ENCODE data around the gene BTC. TPM values are rescaled to one million over a fixed set of nuclear protein-coding genes. Genes with fewer than 3 reads are reported as not detected.

The BTC gene
- total and polyA plus RNA-seq, 2 of the 13 experiments (the other 11 are each of a cell fraction or from before 2014, with no cell fraction given): not detected

GRCh38 chr4:74770226-74770910 lies 24.0 kb downstream of the BTC start:
- Histone ChIP-seq H2AFZ (ENCODE audit: low read length) (no peak overlapping the region), H3K79me2 (ENCODE audit: insufficient read depth, low read length) (no peaks in the 10 kb centered on the region), H3K36me3 (replicated peaks in 1 of 2; ENCODE audit: control insufficient read depth in 1 of 2, insufficient read depth in 2 of 2, low read length in 2 of 2) (no peaks in the 10 kb centered on the region), H3K9ac (ENCODE audit: insufficient read depth, low read depth, low read length) (no peak overlapping the region), H3K27me3 (ENCODE audit: control insufficient read depth in 1 of 2, insufficient read depth in 2 of 2, low read length in 2 of 2) (no peaks in the 10 kb centered on the region), H3K4me3 (replicated peaks in 1 of 3; ENCODE audit: insufficient read depth in 1 of 3, low read depth in 2 of 3, low read length in 3 of 3) (no peak overlapping the region), H3K4me1 (ENCODE audit: insufficient read depth, low read length) (peaks cover 11% of the 10 kb centered on the region), H3K4me2 (ENCODE audit: low read depth, low read length) (no peak overlapping the region), H4K20me1 (ENCODE audit: insufficient read depth, low read length) (no peaks in the 10 kb centered on the region), H3K27ac (ENCODE audit: extremely low read length, insufficient read depth, low read length) (no peak overlapping the region), H3K9me3 (ENCODE audit: low read length) (no peaks in the 10 kb centered on the region)
- ATAC-seq (no peak), DNase-seq (ENCODE audit: low spot score) (no peak), FAIRE-seq (no peak)
- 42% methylated on average over 4 of the region's 4 CpGs for WGBS (ENCODE audit: low lambda C conversion rate)
- ChIA-PET CTCF (ENCODE audit: low intra/inter-chr PET ratio, low total read pairs) (no interaction called here), POLR2A (no interaction called here)
- in situ Hi-C loops (cut with HindIII; ENCODE audit: extremely low pct_ligation_motif_present, low pct_unique_long_range_greater_than_20kb) (no loop called here), intact Hi-C loops (cut with micrococcal nuclease; ENCODE audit: unreplicated experiment) (no loop called here)
- no peak for TF ChIP-seq KAT2B (IDR thresholded peaks at IDR 0.05; ENCODE audit: borderline replicate concordance, low read depth, low read length)
- BruUV-seq (replicated peaks): no TSS peak

- Histone ChIP-seq H3K4me1 (ENCODE audit: insufficient read depth, low read length) (peaks cover 11% of the 10 kb centered on the region), H3K27ac (ENCODE audit: extremely low read length, insufficient read depth, low read length) (no peak overlapping the region), H3K9ac (ENCODE audit: insufficient read depth, low read depth, low read length) (no peak overlapping the region), H3K4me3 (replicated peaks in 1 of 3; ENCODE audit: insufficient read depth in 1 of 3, low read depth in 2 of 3, low read length in 3 of 3) (no peak overlapping the region), H3K4me2 (ENCODE audit: low read depth, low read length) (no peak overlapping the region), H2AFZ (ENCODE audit: low read length) (no peak overlapping the region), H3K36me3 (replicated peaks in 1 of 2; ENCODE audit: control insufficient read depth in 1 of 2, insufficient read depth in 2 of 2, low read length in 2 of 2) (no peaks in the 10 kb centered on the region), H3K9me3 (ENCODE audit: low read length) (no peaks in the 10 kb centered on the region), H3K27me3 (ENCODE audit: control insufficient read depth in 1 of 2, insufficient read depth in 2 of 2, low read length in 2 of 2) (no peaks in the 10 kb centered on the region), H3K79me2 (ENCODE audit: insufficient read depth, low read length) (no peaks in the 10 kb centered on the region), H4K20me1 (ENCODE audit: insufficient read depth, low read length) (no peaks in the 10 kb centered on the region)
- intact Hi-C loops (cut with micrococcal nuclease; ENCODE audit: unreplicated experiment) (no loop called here), in situ Hi-C loops (cut with HindIII; ENCODE audit: extremely low pct_ligation_motif_present, low pct_unique_long_range_greater_than_20kb) (no loop called here)
- ChIA-PET POLR2A (no interaction called here), CTCF (ENCODE audit: low intra/inter-chr PET ratio, low total read pairs) (no interaction called here)
- ATAC-seq (peak; percentile 92), FAIRE-seq (no peak), DNase-seq (ENCODE audit: low spot score) (peak; percentile 32)
- BruUV-seq (replicated peaks): no TSS peak
- WGBS (ENCODE audit: low lambda C conversion rate): 0% methylated on average over 2 of the region's 2 CpGs
- no peak for TF ChIP-seq ZNF260 (CRISPR knock-in tag; IDR thresholded peaks at IDR 0.05; ENCODE audit: borderline replicate concordance, low read depth)
- no peak for TF ChIP-seq ZNF891 (CRISPR knock-in tag; IDR thresholded peaks at IDR 0.05)
- no peak for TF ChIP-seq JUN (CRISPR knock-in tag; IDR thresholded peaks at IDR 0.05)
- TF ChIP-seq HHEX (CRISPR knock-in tag; IDR thresholded peaks at IDR 0.05): no peak
- peak; percentile 82 for TF ChIP-seq GFI1 (CRISPR knock-in tag; IDR thresholded peaks at IDR 0.05; ENCODE audit: borderline replicate concordance)
- peak; percentile 98; the same call in 1 of the 2 replicates for TF ChIP-seq ZBTB20 (CRISPR knock-in tag; IDR thresholded peaks at IDR 0.05; ENCODE audit: borderline replicate concordance, low read depth)
- no peak for TF ChIP-seq SATB2 (CRISPR knock-in tag; IDR thresholded peaks at IDR 0.05)
- no peak for TF ChIP-seq PCBP2 (optimal IDR thresholded peaks at IDR 0.05; ENCODE audit: low read depth, low read length, poor library complexity, severe bottlenecking)
- peak in 1 of 2 experiments; percentile 87; a peak in 3 of 4 replicates for TF ChIP-seq NR2F1 (CRISPR knock-in tag; IDR thresholded peaks at IDR 0.05)
- no peak for TF ChIP-seq BCL6 (CRISPR knock-in tag; IDR thresholded peaks at IDR 0.05)
- TF ChIP-seq FOXA3 (CRISPR knock-in tag; IDR thresholded peaks at IDR 0.05): 0 out of 2 replicates have a peak, but pooled peaks have one; percentile 15
- no peak for TF ChIP-seq ZNF282 (IDR thresholded peaks at IDR 0.05; ENCODE audit: partially characterized antibody)
- TF ChIP-seq GATAD2A (CRISPR knock-in tag; IDR thresholded peaks at IDR 0.05): 0 out of 2 replicates have a peak, but pooled peaks have one; percentile 39
- TF ChIP-seq SRSF4 (IDR thresholded peaks at IDR 0.05; ENCODE audit: low read depth, low read length, poor library complexity, severe bottlenecking): no peak
- TF ChIP-seq ZNF598 (CRISPR knock-in tag; IDR thresholded peaks at IDR 0.05; ENCODE audit: borderline replicate concordance): no peak
Measured at GRCh38 chr4:74768857-74769525, 25.3 kb downstream of the BTC start.
